IMR-90 (cell line): ENCODE measurements around the gene MOB3A. TPM values are rescaled to one million over a fixed set of nuclear protein-coding genes. Genes with fewer than 3 reads are reported as not detected.

Experiments used
- ATAC-seq: fragments of 200-7000 bp; cut with Tn5 transposase; 2 replicates; pipeline ENCODE4 v1.9.1; 2020; ENCODE audit warnings: low read depth, mild to moderate bottlenecking, moderate library complexity
- BruUV-seq: library from RNA; stranded (reverse); fragments of 400-500 nt; replicated peaks from 2 replicates; lab custom pipeline; 2021; lab: Mats Ljungman, UMichigan
- CTCF ChIA-PET: fragments of 300-600 bp; formaldehyde crosslinking; extraction: SDS; loops from one replicate; lab custom pipeline; 2021; ENCODE audit warnings: antibody characterized with exemption; lab: Yijun Ruan, JAX
- POLR2A ChIA-PET: fragments of 300-600 bp; sonication (Branson Sonifier 250); formaldehyde crosslinking; loops from one replicate; lab custom pipeline; 2022; ENCODE audit warnings: antibody characterized with exemption; ENCODE audit not compliant: unreplicated experiment; lab: Charles Lee
- DNase-seq: peaks from one replicate; pipeline ENCODE4 v3.0.0; 2013
- H2AFZ ChIP-seq: replicated peaks from 2 replicates; pipeline ENCODE3; 2013; ENCODE audit warnings: low read length, mild to moderate bottlenecking; ENCODE audit not compliant: poor library complexity
- H2AK5ac ChIP-seq: 2 replicates; pipeline ENCODE4 v1.6.1; 2013; ENCODE audit warnings: low read depth, low read length, inconsistent platforms
- H2AK9ac ChIP-seq: replicated peaks from 2 replicates; pipeline ENCODE3; 2013; ENCODE audit warnings: mild to moderate bottlenecking, low read depth, low read length, moderate library complexity; ENCODE audit not compliant: poor library complexity
- H2BK120ac ChIP-seq: 2 replicates; pipeline ENCODE4 v1.6.1; 2013; ENCODE audit warnings: low read depth, low read length, inconsistent platforms
- H2BK15ac ChIP-seq: 3 replicates; pipeline ENCODE4 v1.6.1; 2013; ENCODE audit warnings: low read depth, low read length, inconsistent platforms
- H2BK20ac ChIP-seq: 2 replicates; pipeline ENCODE4 v1.6.1; 2013; ENCODE audit warnings: low read depth, mild to moderate bottlenecking, inconsistent platforms, low read length, moderate library complexity
- H2BK5ac ChIP-seq: 2 replicates; pipeline ENCODE4 v1.6.1; 2013; ENCODE audit warnings: mild to moderate bottlenecking, low read depth, low read length, inconsistent platforms; ENCODE audit not compliant: poor library complexity, severe bottlenecking
- H3K14ac ChIP-seq: replicated peaks from 2 replicates; pipeline ENCODE4 v1.6.1; 2013; ENCODE audit warnings: low read depth, low read length, inconsistent platforms
- H3K18ac ChIP-seq: 2 replicates; pipeline ENCODE4 v1.6.1; 2013; ENCODE audit warnings: low read depth, low read length, control low read depth
- H3K23ac ChIP-seq: 2 replicates; pipeline ENCODE4 v1.6.1; 2013; ENCODE audit warnings: low read depth, low read length, inconsistent platforms
- H3K27ac ChIP-seq: 2 replicates; pipeline ENCODE4 v1.5.1; 2013; ENCODE audit warnings: mild to moderate bottlenecking, control low read depth, low read length; ENCODE audit not compliant: insufficient read depth
- H3K27me3 ChIP-seq: 2 replicates; pipeline ENCODE4 v1.6.1; 2013; ENCODE audit warnings: low read length; ENCODE audit not compliant: control insufficient read depth, insufficient read depth
- H3K36me3 ChIP-seq: 2 replicates; pipeline ENCODE4 v1.6.1; 2013; ENCODE audit warnings: low read length, mixed read lengths; ENCODE audit not compliant: control insufficient read depth, insufficient read depth
- H3K4ac ChIP-seq: 2 replicates; pipeline ENCODE4 v1.6.1; 2013; ENCODE audit warnings: low read depth, low read length, inconsistent platforms
- H3K4me1 ChIP-seq: 2 replicates; pipeline ENCODE4 v1.6.1; 2013; ENCODE audit warnings: low read length, mixed read lengths; ENCODE audit not compliant: control insufficient read depth, insufficient read depth
- H3K4me2 ChIP-seq: 2 replicates; pipeline ENCODE4 v1.6.1; 2013; ENCODE audit warnings: low read depth, mild to moderate bottlenecking, control low read depth, low read length, moderate library complexity
- H3K4me3 ChIP-seq: 2 replicates; pipeline ENCODE4 v1.5.1; 2013; ENCODE audit warnings: low read depth, mild to moderate bottlenecking, control low read depth, low read length, moderate library complexity; ENCODE audit not compliant: insufficient read depth
- H3K56ac ChIP-seq: 2 replicates; pipeline ENCODE4 v1.6.1; 2013; ENCODE audit warnings: low read length, inconsistent platforms; ENCODE audit not compliant: insufficient read depth; ENCODE audit errors: extremely low read depth
- H3K79me1 ChIP-seq, 2 experiments: 2 replicates each; pipeline ENCODE4 v1.6.1; 2013; ENCODE audit warnings: low read length in 2 of 2, inconsistent platforms in 1 of 2, low read depth in 1 of 2
- H3K9ac ChIP-seq: 2 replicates; pipeline ENCODE4 v1.6.1; 2013; ENCODE audit warnings: low read depth, low read length, control low read depth
- H3K9me1 ChIP-seq: 2 replicates; pipeline ENCODE4 v1.6.1; 2013; ENCODE audit warnings: low read length, inconsistent platforms; ENCODE audit not compliant: insufficient read depth
- H3K9me3 ChIP-seq: 2 replicates; pipeline ENCODE4 v1.6.1; 2013; ENCODE audit warnings: low read length; ENCODE audit not compliant: control insufficient read depth, insufficient read depth
- H4K20me1 ChIP-seq: 2 replicates; pipeline ENCODE4 v1.6.1; 2013; ENCODE audit warnings: low read length, inconsistent platforms; ENCODE audit not compliant: insufficient read depth
- H4K5ac ChIP-seq: 2 replicates; pipeline ENCODE4 v1.6.1; 2013; ENCODE audit warnings: mild to moderate bottlenecking, low read depth, low read length, control low read depth
- H4K8ac ChIP-seq, 2 experiments: 2 replicates each; pipeline ENCODE4 v1.6.1; 2013; ENCODE audit warnings: low read depth in 2 of 2, low read length in 2 of 2, control low read depth in 1 of 2, inconsistent platforms in 1 of 2
- H4K91ac ChIP-seq: 2 replicates; pipeline ENCODE4 v1.6.1; 2013; ENCODE audit warnings: low read depth, low read length, inconsistent platforms; ENCODE audit not compliant: insufficient read depth
- BHLHE40 ChIP-seq: fragments of 150-350 bp; IDR thresholded peaks from 2 replicates; pipeline ENCODE4 v1.6.1; 2016; ENCODE audit warnings: mild to moderate bottlenecking, low read depth, low read length
- CEBPB ChIP-seq: IDR thresholded peaks from 2 replicates; pipeline ENCODE4 v1.6.1; 2012; ENCODE audit warnings: low read depth, low read length, improper control_type of control experiment
- CHD1 ChIP-seq: IDR thresholded peaks from 2 replicates; pipeline ENCODE4 v1.6.1; 2012; ENCODE audit warnings: low read depth, low read length, improper control_type of control experiment
- CTCF ChIP-seq: conservative IDR thresholded peaks from 2 replicates; pipeline ENCODE4 v1.5.1; 2012; ENCODE audit warnings: mild to moderate bottlenecking, low read depth, low read length, improper control_type of control experiment
- ELK1 ChIP-seq: fragments of 150-350 bp; IDR thresholded peaks from 2 replicates; pipeline ENCODE4 v1.6.1; 2016; ENCODE audit warnings: low read depth, mild to moderate bottlenecking, low read length, moderate library complexity, borderline replicate concordance
- FOS ChIP-seq: fragments of 150-350 bp; IDR thresholded peaks from 2 replicates; pipeline ENCODE4 v1.6.1; 2016; ENCODE audit warnings: low read depth, low read length
- MAFK ChIP-seq: IDR thresholded peaks from 2 replicates; pipeline ENCODE4 v1.6.1; 2012; ENCODE audit warnings: low read depth, low read length, improper control_type of control experiment
- MAZ ChIP-seq: IDR thresholded peaks from 2 replicates; pipeline ENCODE4 v1.6.1; 2012; ENCODE audit warnings: low read depth, mild to moderate bottlenecking, low read length, improper control_type of control experiment, moderate library complexity, borderline replicate concordance
- MXI1 ChIP-seq: IDR thresholded peaks from 2 replicates; pipeline ENCODE4 v1.6.1; 2012; ENCODE audit warnings: low read depth, mild to moderate bottlenecking, low read length, moderate library complexity, borderline replicate concordance
- NFE2L2 ChIP-seq: fragments of 150-350 bp; IDR thresholded peaks from 2 replicates; pipeline ENCODE4 v1.6.1; 2016; ENCODE audit warnings: low read depth, mild to moderate bottlenecking, low read length
- POLR2A ChIP-seq: IDR thresholded peaks from 2 replicates; pipeline ENCODE4 v1.6.1; 2012; ENCODE audit warnings: mild to moderate bottlenecking, low read depth, low read length
- RAD21 ChIP-seq: IDR thresholded peaks from 2 replicates; pipeline ENCODE4 v1.6.1; 2012; ENCODE audit warnings: low read length, improper control_type of control experiment
- RCOR1 ChIP-seq: IDR thresholded peaks from 2 replicates; pipeline ENCODE4 v1.6.1; 2012; ENCODE audit warnings: mild to moderate bottlenecking, low read length, improper control_type of control experiment; ENCODE audit not compliant: insufficient replicate concordance
- SMC3 ChIP-seq: fragments of 150-350 bp; IDR thresholded peaks from 2 replicates; pipeline ENCODE4 v1.6.1; 2016; ENCODE audit warnings: low read depth, mild to moderate bottlenecking, antibody characterized with exemption, low read length, moderate library complexity
- WGBS, 2 experiments: methylation state at CpG; one replicate each; pipeline versions ENCODE4 v1.1.5 to v1.1.7; 2013; ENCODE audit warnings: missing lambda C conversion rate in 2 of 2; ENCODE audit not compliant: insufficient read length in 1 of 2; ENCODE audit errors: extremely low coverage in 2 of 2; 5-methylcytosine and 5-hydroxymethylcytosine counted together
- dilution Hi-C: fragments of 300-500 bp; cut with HindIII; formaldehyde crosslinking; loops from one replicate; pipeline ENCODE4 v1.14.3; 2018; ENCODE audit warnings: low sequenced_read_pairs; ENCODE audit not compliant: unreplicated experiment
- in situ Hi-C: fragments of 300-500 bp; cut with MboI; formaldehyde crosslinking; loops from 3 replicates; pipeline ENCODE4 v1.14.3; 2019; ENCODE audit warnings: low sequenced_read_pairs, inconsistent platforms, mixed read lengths
- intact Hi-C: fragments of 100-400 bp; cut with micrococcal nuclease; formaldehyde crosslinking; loops from 2 replicates; pipeline ENCODE4 v1.10.0; 2022
- polyA plus RNA-seq, 3 experiments: library from polyadenylated mRNA; depleted of rRNA; stranded (reverse); fragments of >200 nt; gene quantifications; 2 replicates each; pipeline ENCODE4 v1.2.3, GENCODE V29; 2012; ENCODE audit warnings: low replicate concordance in 1 of 3
- total RNA-seq: library from RNA; depleted of rRNA; stranded (reverse); fragments of >200 nt; gene quantifications from 2 replicates; pipeline ENCODE4 v1.2.3, GENCODE V29; 2012

Gene MOB3A
- total and polyA plus RNA-seq, 2 of the 4 experiments (the other 2 are of a cell fraction): 9.3 to 26.5 TPM

- Histone ChIP-seq H3K36me3 (peaks cover 70% of the 10 kb centered on the region), H3K56ac (no peak overlapping the region), H2BK15ac (no peak overlapping the region), H3K79me1 (peaks cover 1 to 54% of the 10 kb centered on the region in 2 experiments; a peak in 3 of 4 replicates), H3K27me3 (no peaks in the 10 kb centered on the region), H2AFZ (no peak overlapping the region), H3K14ac (no peak overlapping the region), H2BK120ac (no peak overlapping the region), H3K9ac (no peak overlapping the region), H3K4me3 (no peak overlapping the region), H4K20me1 (peaks cover 52% of the 10 kb centered on the region), H2AK5ac (no peak overlapping the region), H3K23ac (no peak overlapping the region), H2AK9ac (no peak overlapping the region), H3K27ac (no peak overlapping the region), H2BK5ac (no peak overlapping the region), H2BK20ac (no peak overlapping the region), H3K9me3 (no peaks in the 10 kb centered on the region), H4K8ac (no peak overlapping the region), H3K4me2 (no peak overlapping the region), H3K9me1 (peaks cover 7% of the 10 kb centered on the region; the same call in 1 of the 2 replicates), H4K5ac (no peak overlapping the region), H4K91ac (no peak overlapping the region), H3K4ac (no peak overlapping the region), H3K4me1 (no peaks in the 10 kb centered on the region), H3K18ac (no peak overlapping the region)
- BruUV-seq: no TSS peak
- ChIA-PET CTCF (no interaction called here), POLR2A (no interaction called here)
- peak; percentile 56 for ATAC-seq
- intact Hi-C loops (no loop called here), in situ Hi-C loops (no loop called here), dilution Hi-C loops (no loop called here)
- DNase-seq: no peak
- TF ChIP-seq BHLHE40: no peak
- no peak for TF ChIP-seq MAFK
- TF ChIP-seq MXI1: no peak
- no peak for TF ChIP-seq ELK1
- no peak for TF ChIP-seq CTCF
- TF ChIP-seq FOS: no peak
- no peak for TF ChIP-seq RAD21
- no peak for TF ChIP-seq CEBPB
- no peak for TF ChIP-seq RCOR1
- no peak for TF ChIP-seq POLR2A
- no peak for TF ChIP-seq MAZ
- TF ChIP-seq NFE2L2: no peak
- no peak for TF ChIP-seq CHD1
- no peak for TF ChIP-seq SMC3
- 90% methylated on average over 2 of the region's 25 CpGs; no CpG with 5 or more reads in 1 of the 2 experiments for WGBS, 2 experiments
These were observed 27.7 kb upstream of the MOB3A start for GRCh38 chr19:2123682-2124387.
